ENCODE results near the gene EHMT1. TPM values are rescaled to one million over a fixed set of nuclear protein-coding genes. Genes with fewer than 3 reads are reported as not detected.

The EHMT1 gene
- total RNA-seq, 1 donor from 2014 or later = 71.7 TPM

Small RNA genes within 50 kb of the gene (small RNA-seq; reads per million reads assigned to genes)
- not detected for gene MIR602
- not detected for gene RF00017

Other genes with a start within 250 kb of the EHMT1 start
- 12.6 TPM for gene EXD3, start 195.8 kb upstream of the EHMT1 start, total RNA-seq
- 1.2 TPM for gene NOXA1, start 195.6 kb upstream of the EHMT1 start, total RNA-seq
- not detected for gene ENTPD8, start 177.6 kb upstream of the EHMT1 start, total RNA-seq
- gene NSMF, start 159.7 kb upstream of the EHMT1 start, total RNA-seq = 33.0 TPM
- 0.82 TPM for gene PNPLA7, start 68.6 kb upstream of the EHMT1 start, total RNA-seq
- gene MRPL41, start 67.1 kb upstream of the EHMT1 start, total RNA-seq = 22.4 TPM
- gene DPH7, start 40.1 kb upstream of the EHMT1 start, total RNA-seq = 21.6 TPM
- 19.6 TPM for gene ZMYND19, start 28.5 kb upstream of the EHMT1 start, total RNA-seq
- 13.0 TPM for gene ARRDC1, start 13.3 kb upstream of the EHMT1 start, total RNA-seq

All from frontal cortex (tissue), 1 donor.